PC-9 (cell line): ENCODE results near the gene SPSB3. TPM values are rescaled to one million over a fixed set of nuclear protein-coding genes. Genes with fewer than 3 reads are reported as not detected.

ENCODE experiments used
- BruUV-seq: library from RNA; stranded (reverse); fragments of 400-500 nt; replicated peaks from 2 replicates; lab custom pipeline; 2021; lab: Mats Ljungman, UMichigan
- CTCF ChIA-PET: fragments of 300-600 bp; sonication (Branson Sonifier 250); formaldehyde crosslinking; loops from one replicate; lab custom pipeline; 2022; ENCODE audit warnings: antibody characterized with exemption; lab: Charles Lee
- POLR2A ChIA-PET: fragments of 300-600 bp; sonication (Branson Sonifier 250); formaldehyde crosslinking; loops from one replicate; lab custom pipeline; 2022; ENCODE audit warnings: antibody characterized with exemption; ENCODE audit not compliant: unreplicated experiment; lab: Charles Lee
- DNase-seq, 2 experiments: peaks; one replicate each; pipeline versions ENCODE4 v3.0.0 to v3.0.0-alpha.2; 2015 to 2022; ENCODE audit warnings: mixed read lengths in 1 of 2
- H2AFZ ChIP-seq: fragments of 200-600 bp; sonication (generic); 2 replicates; pipeline ENCODE4 v1.8.1; 2017; ENCODE audit warnings: antibody characterized with exemption
- H3F3A ChIP-seq: fragments of 200-600 bp; sonication (generic); 2 replicates; pipeline ENCODE4 v1.8.1; 2017; ENCODE audit warnings: antibody characterized with exemption, mild to moderate bottlenecking, low read depth; ENCODE audit not compliant: insufficient read depth
- H3K27ac ChIP-seq: fragments of 200-600 bp; sonication (generic); 2 replicates; pipeline ENCODE4 v1.6.1; 2016; ENCODE audit warnings: mixed run types
- H3K27me3 ChIP-seq: fragments of 200-600 bp; sonication (generic); 2 replicates; pipeline ENCODE4 v1.6.1; 2016; ENCODE audit warnings: low read depth, mixed run types; ENCODE audit not compliant: insufficient read depth
- H3K36me3 ChIP-seq: fragments of 200-600 bp; sonication (generic); 2 replicates; pipeline ENCODE4 v1.6.1; 2016; ENCODE audit warnings: low read depth, mixed run types
- H3K4me1 ChIP-seq: fragments of 200-600 bp; sonication (generic); replicated peaks from 2 replicates; pipeline ENCODE4 v1.6.1; 2016; ENCODE audit warnings: mixed run types; ENCODE audit not compliant: insufficient read depth
- H3K4me2 ChIP-seq: fragments of 200-600 bp; sonication (generic); 2 replicates; pipeline ENCODE4 v1.6.1; 2017; ENCODE audit warnings: mixed run types
- H3K4me3 ChIP-seq: fragments of 200-600 bp; sonication (generic); 2 replicates; pipeline ENCODE4 v1.6.1; 2016; ENCODE audit warnings: mixed run types
- H3K79me2 ChIP-seq: fragments of 200-600 bp; sonication (generic); 2 replicates; pipeline ENCODE4 v1.6.1; 2017; ENCODE audit warnings: low read depth, mixed run types
- H3K9me2 ChIP-seq: fragments of 200-600 bp; sonication (generic); 2 replicates; pipeline ENCODE4 v1.8.1; 2017; ENCODE audit warnings: mild to moderate bottlenecking; ENCODE audit not compliant: insufficient read depth
- H3K9me3 ChIP-seq: fragments of 200-600 bp; sonication (generic); 2 replicates; pipeline ENCODE4 v1.8.1; 2016; ENCODE audit warnings: low read depth; ENCODE audit not compliant: insufficient read depth
- H4K20me1 ChIP-seq: fragments of 200-600 bp; sonication (generic); 2 replicates; pipeline ENCODE4 v1.8.1; 2017; ENCODE audit not compliant: insufficient read depth
- EZH2 ChIP-seq: fragments of 200-600 bp; sonication (generic); IDR thresholded peaks from 2 replicates; pipeline ENCODE4 v1.8.0; 2017; ENCODE audit warnings: antibody characterized with exemption, low read depth
- intact Hi-C: fragments of 100-400 bp; cut with micrococcal nuclease; formaldehyde crosslinking; loops from one replicate; pipeline ENCODE4 v1.10.0; 2022; ENCODE audit not compliant: unreplicated experiment
- total RNA-seq: library from RNA; stranded (reverse); gene quantifications from 2 replicates; pipeline ENCODE4 v1.2.3, GENCODE V29; 2021
- TF ChIP-seq, protein P1 (sequence below): fragments of 200-600 bp; sonication (generic); conservative IDR thresholded peaks from 2 replicates; pipeline ENCODE4 v1.6.1; 2017; ENCODE audit warnings: mixed run types, antibody characterized with exemption, mild to moderate bottlenecking, moderate library complexity

SPSB3 gene
- total RNA-seq, 1 experiment from 2014 or later, result 58.2 TPM

DNA sequence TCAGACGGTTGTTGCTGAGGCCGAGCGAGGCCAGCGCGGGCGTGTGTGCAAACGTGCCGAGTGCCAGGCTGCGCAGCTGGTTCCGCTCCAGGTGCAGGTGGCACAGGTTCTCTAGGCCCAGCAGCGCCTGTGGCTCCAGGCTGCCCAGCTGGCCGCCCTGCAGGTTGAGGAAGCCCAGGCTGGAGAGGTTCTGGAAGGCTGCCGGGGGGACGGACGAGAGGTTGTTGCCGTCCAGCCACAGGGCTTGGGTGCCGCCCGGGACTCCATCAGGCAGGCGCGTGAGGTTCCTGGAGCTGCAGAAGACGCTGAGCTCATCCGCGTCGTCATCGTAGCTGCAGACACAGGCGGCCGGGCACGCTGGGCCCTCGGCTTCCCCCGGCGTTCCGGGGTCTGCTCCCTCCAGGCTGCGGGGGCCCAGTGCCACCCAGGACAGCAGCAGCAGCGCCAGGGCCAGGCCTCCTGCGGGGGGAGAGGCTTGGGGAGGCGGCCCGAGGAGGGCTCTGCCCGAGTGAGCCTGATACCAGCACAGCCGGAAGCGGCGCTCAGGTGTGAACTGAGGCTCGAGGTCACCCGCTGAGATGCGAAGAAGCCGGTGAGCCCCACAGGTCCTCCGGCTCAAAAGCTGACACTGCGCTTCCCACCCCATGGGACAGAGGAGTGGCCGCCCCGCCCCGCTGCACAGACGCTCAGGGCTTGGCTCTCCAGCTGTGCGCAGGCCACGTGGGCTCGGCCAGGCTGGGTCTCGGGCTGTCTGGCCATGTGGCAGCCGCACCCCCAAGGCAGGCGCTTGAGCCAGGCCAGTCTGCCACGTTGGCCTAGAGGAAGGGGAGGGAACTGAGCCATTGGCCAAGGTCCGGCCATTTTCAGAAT, 9.8 kb upstream of the SPSB3 start:
- Histone ChIP-seq H3K9me3 (no peaks in the 10 kb centered on the region), H3K4me3 (no peak overlapping the region), H3K79me2 (no peaks in the 10 kb centered on the region), H3K27ac (no peak overlapping the region), H3K27me3 (no peaks in the 10 kb centered on the region), H3K4me2 (no peak overlapping the region), H4K20me1 (no peaks in the 10 kb centered on the region), H3K9me2 (no peaks in the 10 kb centered on the region), H2AFZ (no peak overlapping the region), H3K36me3 (no peaks in the 10 kb centered on the region), H3K4me1 (no peaks in the 10 kb centered on the region), H3F3A (no peaks in the 10 kb centered on the region)
- BruUV-seq, result no TSS peak
- CTCF ChIA-PET, result no interaction called here
- intact Hi-C loops, result no loop called here
- DNase-seq, result no peak
- POLR2A ChIA-PET, result interaction anchor here (0.7 kb wide), 1 partner anchor 86 kb away, joined by 17 read pairs; no protein-coding TSS in a partner anchor
- TF ChIP-seq, protein P1, sequence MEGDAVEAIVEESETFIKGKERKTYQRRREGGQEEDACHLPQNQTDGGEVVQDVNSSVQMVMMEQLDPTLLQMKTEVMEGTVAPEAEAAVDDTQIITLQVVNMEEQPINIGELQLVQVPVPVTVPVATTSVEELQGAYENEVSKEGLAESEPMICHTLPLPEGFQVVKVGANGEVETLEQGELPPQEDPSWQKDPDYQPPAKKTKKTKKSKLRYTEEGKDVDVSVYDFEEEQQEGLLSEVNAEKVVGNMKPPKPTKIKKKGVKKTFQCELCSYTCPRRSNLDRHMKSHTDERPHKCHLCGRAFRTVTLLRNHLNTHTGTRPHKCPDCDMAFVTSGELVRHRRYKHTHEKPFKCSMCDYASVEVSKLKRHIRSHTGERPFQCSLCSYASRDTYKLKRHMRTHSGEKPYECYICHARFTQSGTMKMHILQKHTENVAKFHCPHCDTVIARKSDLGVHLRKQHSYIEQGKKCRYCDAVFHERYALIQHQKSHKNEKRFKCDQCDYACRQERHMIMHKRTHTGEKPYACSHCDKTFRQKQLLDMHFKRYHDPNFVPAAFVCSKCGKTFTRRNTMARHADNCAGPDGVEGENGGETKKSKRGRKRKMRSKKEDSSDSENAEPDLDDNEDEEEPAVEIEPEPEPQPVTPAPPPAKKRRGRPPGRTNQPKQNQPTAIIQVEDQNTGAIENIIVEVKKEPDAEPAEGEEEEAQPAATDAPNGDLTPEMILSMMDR, result no peak
- TF ChIP-seq EZH2, result no peak

DNA sequence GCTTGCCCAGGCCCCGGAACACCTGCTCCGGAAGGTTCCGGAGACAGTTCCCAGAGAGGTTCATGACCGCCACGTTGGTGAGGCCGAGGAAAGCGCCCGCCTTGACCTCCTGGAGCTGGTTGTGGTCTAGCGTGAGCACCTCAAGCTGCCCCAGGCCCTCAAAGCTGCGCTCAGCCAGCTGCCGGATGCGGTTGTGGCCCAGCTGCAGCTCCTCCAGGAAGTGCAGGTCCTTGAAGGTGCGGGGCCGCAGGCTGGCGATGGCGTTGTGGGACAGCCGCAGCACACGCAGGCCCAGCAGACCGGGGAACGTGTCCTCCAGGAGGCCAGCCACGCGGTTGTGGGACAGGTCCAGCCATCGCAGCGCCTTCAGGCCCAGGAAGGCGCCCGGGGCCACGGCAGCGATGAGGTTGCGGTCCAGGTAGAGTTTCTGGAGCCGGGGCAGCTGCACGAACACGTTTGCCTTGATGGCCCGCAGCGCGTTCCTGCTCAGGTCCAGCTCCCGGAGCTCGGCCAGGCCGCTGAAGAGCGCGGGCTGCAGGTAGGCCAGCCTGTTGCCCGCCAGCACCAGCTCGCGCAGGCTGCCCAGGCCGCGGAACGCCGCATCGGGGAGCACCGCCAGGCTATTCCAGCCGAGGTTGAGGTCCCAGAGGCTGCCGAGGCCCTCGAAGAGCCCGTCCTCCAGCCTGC, 9.0 kb upstream of the SPSB3 start:
- no peaks in the 10 kb centered on the region for H3K9me2 ChIP-seq
- H2AFZ ChIP-seq, result no peak overlapping the region
- TF ChIP-seq, protein P1, result no peak
- no peak for TF ChIP-seq EZH2
- DNase-seq, result no peak
- H3K27me3 ChIP-seq, result no peaks in the 10 kb centered on the region
- ChIA-PET CTCF (no interaction called here), POLR2A (interaction anchor here (0.7 kb wide), 1 partner anchor 85 kb away, joined by 17 read pairs; no protein-coding TSS in a partner anchor)
- BruUV-seq, result no TSS peak
- H3K9me3 ChIP-seq, result no peaks in the 10 kb centered on the region
- no peak overlapping the region for H3K4me3 ChIP-seq
- intact Hi-C loops, result no loop called here
- H3K79me2 ChIP-seq, result peaks cover 2% of the 10 kb centered on the region; the same call in 1 of the 2 replicates
- H4K20me1 ChIP-seq, result no peaks in the 10 kb centered on the region
- H3F3A ChIP-seq, result no peaks in the 10 kb centered on the region
- no peak overlapping the region for H3K27ac ChIP-seq
- H3K4me2 ChIP-seq, result no peak overlapping the region
- no peaks in the 10 kb centered on the region for H3K4me1 ChIP-seq
- H3K36me3 ChIP-seq, result no peaks in the 10 kb centered on the region

DNA sequence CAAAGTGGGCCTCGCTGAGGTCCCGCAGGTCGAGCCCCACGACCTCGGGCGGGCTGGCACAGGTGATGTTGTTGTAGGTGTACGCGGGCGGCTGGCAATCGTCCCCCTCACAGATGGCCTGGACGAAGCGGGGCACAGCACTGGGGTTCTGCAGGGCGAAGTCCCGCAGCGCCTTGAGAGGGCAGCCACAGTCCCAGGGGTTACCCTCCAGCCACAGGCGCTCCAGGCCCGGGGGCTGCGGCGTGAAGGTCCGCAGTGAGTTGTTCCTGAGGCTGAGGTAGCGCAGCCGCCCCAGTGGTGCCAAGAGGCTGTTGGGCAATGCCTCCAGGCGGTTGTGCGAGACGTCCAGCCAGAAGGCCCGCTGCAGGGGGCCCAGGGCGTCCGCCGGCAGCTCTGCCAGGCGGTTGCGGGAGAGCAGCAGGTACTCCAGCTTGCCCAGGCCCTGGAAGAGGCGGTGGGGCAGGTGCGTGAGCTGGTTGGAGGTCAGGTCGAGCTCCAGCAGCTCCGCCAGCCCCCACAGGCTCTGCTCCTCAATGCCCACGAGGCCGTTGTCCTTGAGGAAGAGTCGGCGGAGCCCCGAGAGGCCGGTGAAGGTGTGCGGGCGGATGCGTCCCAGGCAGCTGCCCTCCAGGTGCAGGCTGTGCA, 8.4 kb upstream of the SPSB3 start:
- ChIA-PET POLR2A (no interaction called here), CTCF (no interaction called here)
- H3K9me3 ChIP-seq, result no peaks in the 10 kb centered on the region
- H3K4me2 ChIP-seq, result no peak overlapping the region
- intact Hi-C loops, result no loop called here
- H3K4me3 ChIP-seq, result no peak overlapping the region
- no peak overlapping the region for H2AFZ ChIP-seq
- no peaks in the 10 kb centered on the region for H3K9me2 ChIP-seq
- TF ChIP-seq, protein P1, result no peak
- no peak for TF ChIP-seq EZH2
- no peak overlapping the region for H3K27ac ChIP-seq
- no peaks in the 10 kb centered on the region for H3K36me3 ChIP-seq
- no peaks in the 10 kb centered on the region for H3K27me3 ChIP-seq
- no TSS peak for BruUV-seq
- H4K20me1 ChIP-seq, result peaks cover 5% of the 10 kb centered on the region; the same call in 1 of the 2 replicates
- no peak for DNase-seq
- H3K4me1 ChIP-seq, result no peaks in the 10 kb centered on the region
- H3F3A ChIP-seq, result no peaks in the 10 kb centered on the region
- H3K79me2 ChIP-seq, result peaks cover 7% of the 10 kb centered on the region; the same call in 1 of the 2 replicates
